GM19372 (cell line): ENCODE data around the gene TIMM22.
"Not testable (repeated sequence)": the region's sequence is repeated elsewhere in the genome, so short reads cannot be mapped to it uniquely, and the experiment has no call there.

Experiments
- ATAC-seq: cut with Tn5 transposase; IDR thresholded peaks from one replicate; pipeline ENCODE4 v1.9.1; 2021; ENCODE audit warnings: mild to moderate bottlenecking, low read depth, moderate library complexity; ENCODE audit not compliant: unreplicated experiment

TIMM22 gene

GRCh38 chr17:996554-997344 lies at the start of gene TIMM22:
Gene TIMM22, plus strand, starts transcription at chr17:997129. Its CDS starts 14 bp downstream, at chr17:997143.
- peak; percentile 84 for ATAC-seq

- ATAC-seq, result no peak
Measured at GRCh38 chr17:948284-948852, 48.6 kb upstream of the TIMM22 start.

- no peak for ATAC-seq
Measured at GRCh38 chr17:949623-950303, 47.2 kb upstream of the TIMM22 start.

DNA sequence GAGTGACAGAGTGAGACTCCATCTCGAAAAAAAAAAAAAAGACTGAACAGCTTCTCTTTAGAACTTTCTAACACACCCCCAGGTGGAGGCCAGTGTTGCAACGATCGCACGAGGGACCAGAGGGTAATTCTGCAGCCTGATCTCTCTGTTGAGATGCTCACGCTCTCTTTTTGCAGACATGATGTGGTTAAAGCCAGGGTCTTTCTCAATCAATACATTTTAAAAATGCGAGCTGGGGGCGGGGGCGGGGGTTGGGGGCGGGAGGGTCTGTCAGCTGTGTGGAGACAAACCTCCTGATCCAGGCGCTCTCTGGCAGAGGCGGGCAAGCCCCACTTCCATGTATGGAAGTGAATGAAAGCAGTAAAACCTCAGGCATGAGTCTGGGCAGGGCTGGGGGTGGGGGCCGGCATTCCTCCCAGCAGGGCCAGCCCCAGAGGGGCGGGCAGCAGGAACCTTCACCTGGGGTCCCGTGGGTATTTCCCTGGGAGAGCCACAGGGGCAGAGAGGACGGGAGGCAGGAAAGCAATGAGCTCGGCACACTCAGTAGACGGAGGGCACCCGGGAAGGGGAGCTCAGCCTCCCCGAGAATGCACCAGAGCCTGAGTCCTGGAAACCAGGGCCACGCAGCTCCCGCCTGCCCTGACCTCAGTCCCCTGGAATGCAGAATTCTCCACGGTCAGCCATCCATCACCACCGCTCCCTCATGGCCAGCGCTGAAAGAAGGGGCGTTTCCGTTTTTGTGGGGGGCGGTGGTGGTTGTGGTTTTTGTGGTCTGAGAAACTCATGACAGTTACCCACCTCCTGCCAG lies 45.4 kb upstream of the TIMM22 start:
- ATAC-seq, result no peak

DNA sequence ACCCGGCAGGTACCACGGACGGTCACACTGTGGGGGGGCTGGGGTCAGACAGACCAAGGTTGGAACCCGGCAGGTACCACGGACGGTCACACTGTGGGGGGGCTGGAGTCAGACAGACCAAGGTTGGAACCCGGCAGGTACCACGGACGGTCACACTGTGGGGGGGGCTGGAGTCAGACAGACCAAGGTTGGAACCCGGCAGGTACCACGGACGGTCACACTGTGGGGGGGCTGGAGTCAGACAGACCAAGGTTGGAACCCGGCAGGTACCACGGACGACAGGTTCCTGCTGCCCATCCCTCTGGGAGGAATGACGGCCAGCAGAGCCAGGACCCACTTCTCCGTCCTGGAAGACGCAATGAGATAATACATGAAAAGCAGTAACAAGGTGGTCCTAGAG lies 44.3 kb upstream of the TIMM22 start:
- not testable (repeated sequence) for ATAC-seq

- ATAC-seq, result no peak
Measured at GRCh38 chr17:953767-954166, 43.2 kb upstream of the TIMM22 start.

- ATAC-seq, result no peak
Measured at GRCh38 chr17:954431-955164, 42.3 kb upstream of the TIMM22 start.

DNA sequence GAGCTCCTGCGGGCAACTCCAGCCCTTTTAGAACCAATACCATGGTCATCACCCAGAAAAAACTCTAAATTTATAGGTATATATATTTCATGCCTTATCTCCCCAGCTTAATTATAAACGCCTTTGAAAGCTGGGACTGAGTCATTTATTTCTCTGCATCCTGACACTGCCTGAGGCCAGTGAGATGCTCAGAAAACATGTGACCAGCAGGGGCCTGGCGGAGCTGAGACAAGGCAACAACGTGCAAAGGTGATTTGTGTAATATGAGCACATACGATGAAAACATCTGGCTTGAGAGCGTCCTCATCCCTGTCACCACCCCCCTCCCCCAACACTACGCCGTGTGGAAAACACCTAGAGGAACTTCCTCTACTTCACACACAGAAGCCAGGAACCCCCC lies 40.0 kb upstream of the TIMM22 start:
- ATAC-seq, result no peak

DNA sequence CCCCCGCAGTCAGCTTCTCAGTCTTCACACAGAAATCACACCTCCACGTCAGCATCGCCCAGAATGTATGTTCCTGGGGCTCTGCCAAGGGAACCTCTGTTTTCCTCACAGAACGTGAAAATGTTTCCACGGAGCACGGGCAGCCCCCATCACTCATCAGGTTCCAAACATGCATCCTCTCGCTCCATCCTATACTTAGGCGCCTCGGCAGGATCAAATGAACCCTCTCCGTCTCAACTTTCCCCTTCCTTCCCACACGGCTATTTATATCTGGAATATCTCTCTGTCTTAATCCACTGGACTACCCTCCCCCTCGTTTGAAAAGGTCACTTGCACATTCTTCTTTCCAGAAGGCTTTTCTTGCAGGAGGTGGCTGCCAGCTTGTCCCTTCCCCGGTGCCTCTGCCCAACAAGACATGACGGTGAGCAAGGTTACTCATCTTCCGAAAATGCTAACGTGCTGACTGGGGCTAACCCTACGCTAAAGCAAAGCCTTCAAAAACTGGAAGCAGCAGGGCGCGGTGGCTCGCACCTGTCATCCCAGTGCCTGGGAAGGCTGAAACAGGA lies 39.0 kb upstream of the TIMM22 start:
- no peak for ATAC-seq

- ATAC-seq, result no peak
Measured at GRCh38 chr17:958712-959451, 38.0 kb upstream of the TIMM22 start.

GRCh38 chr17:962166-962565 lies 34.8 kb upstream of the TIMM22 start:
- no peak for ATAC-seq

DNA sequence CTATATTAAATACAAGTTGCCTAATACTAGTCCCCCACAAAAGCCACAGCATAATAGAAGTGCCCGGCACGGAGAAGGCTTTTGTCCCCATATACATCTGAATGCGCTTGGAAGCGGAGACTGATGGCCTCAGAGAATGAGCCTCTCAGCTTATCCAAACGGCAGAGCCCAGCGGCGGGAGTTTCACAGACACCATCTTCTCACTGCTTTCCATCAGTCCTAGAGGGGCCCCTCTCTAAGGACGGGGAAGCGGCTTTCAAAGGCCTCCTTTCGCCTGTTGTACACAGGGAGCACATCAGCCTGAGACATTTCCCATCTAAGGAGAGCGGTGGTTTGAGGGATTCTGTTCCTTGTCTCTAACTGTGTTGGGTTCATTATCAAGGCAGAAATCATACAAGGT lies 34.3 kb upstream of the TIMM22 start:
- ATAC-seq, result no peak

DNA sequence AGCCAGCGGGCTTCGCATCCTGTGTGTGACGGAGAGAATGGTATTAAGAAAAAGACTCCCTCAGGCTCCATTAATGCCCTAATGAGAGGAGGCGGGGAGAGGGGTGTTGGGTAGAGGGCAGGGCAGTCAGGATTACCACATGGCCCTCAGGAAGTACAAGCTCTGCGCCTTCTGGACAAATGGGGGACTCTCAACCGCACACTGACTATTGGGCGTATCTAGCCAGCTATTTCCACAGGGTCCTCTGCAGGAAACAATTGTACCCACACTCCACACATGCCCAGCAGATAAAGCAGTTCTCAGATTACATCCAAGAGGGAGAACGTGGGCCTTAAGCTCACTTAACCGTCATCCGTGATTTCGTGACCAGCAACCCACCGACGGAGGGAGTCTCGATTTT lies 32.1 kb upstream of the TIMM22 start:
- no peak for ATAC-seq

GRCh38 chr17:965311-965989 lies 31.5 kb upstream of the TIMM22 start:
- no peak for ATAC-seq

GRCh38 chr17:967122-967521 lies 29.8 kb upstream of the TIMM22 start:
- no peak for ATAC-seq

- no peak for ATAC-seq
Measured at GRCh38 chr17:968812-969730, 27.9 kb upstream of the TIMM22 start.

- no peak for ATAC-seq
Measured at GRCh38 chr17:969811-970355, 27.0 kb upstream of the TIMM22 start.
